ENCODE data around the gene NDUFS6.

DNA sequence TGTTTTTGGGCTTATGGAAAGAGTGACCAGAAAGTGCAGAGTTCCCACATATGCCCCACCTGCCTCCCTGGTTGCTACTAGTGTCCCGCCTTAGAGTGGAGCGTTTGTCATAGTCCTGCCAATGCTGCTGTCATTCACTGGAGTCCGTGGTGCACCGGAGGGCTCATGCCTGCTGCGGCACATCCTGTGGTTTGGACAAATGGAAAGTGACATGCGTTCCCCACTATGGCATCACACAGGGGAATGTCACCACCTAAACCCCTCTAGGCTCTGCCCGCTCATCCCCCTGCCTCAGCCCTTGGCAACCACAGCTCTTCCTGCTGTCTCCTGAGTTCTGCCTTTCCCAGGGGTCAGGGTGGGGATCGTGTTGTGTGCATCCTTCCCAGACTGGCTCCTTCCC lies 52.3 kb downstream of the NDUFS6 start:
- TF ChIP-seq RCOR1 (IDR thresholded peaks at IDR 0.05; ENCODE audit: low read depth, low read length) (no peak), POLR2A (IDR thresholded peaks at IDR 0.05; ENCODE audit: low read length) (no peak), JUN (IDR thresholded peaks at IDR 0.05) (no peak), RNF2 (IDR thresholded peaks at IDR 0.05; ENCODE audit: borderline replicate concordance, low read depth) (no peak), RAD21 (conservative IDR thresholded peaks at IDR 0.05 in 1 of 2, IDR thresholded peaks at IDR 0.05 in 1 of 2) (no peak), EHMT2 (IDR thresholded peaks at IDR 0.05; ENCODE audit: low read depth) (no peak), MAZ (IDR thresholded peaks at IDR 0.05; ENCODE audit: borderline replicate concordance, low read depth, low read length) (no peak), NR3C1 (IDR thresholded peaks at IDR 0.05) (no peak), MAFK (IDR thresholded peaks at IDR 0.05; ENCODE audit: partially characterized antibody) (no peak), EP300 (IDR thresholded peaks at IDR 0.05) (no peak), GATA3 (IDR thresholded peaks at IDR 0.05; ENCODE audit: borderline replicate concordance) (no peak)
- TF ChIP-seq, protein P1, sequence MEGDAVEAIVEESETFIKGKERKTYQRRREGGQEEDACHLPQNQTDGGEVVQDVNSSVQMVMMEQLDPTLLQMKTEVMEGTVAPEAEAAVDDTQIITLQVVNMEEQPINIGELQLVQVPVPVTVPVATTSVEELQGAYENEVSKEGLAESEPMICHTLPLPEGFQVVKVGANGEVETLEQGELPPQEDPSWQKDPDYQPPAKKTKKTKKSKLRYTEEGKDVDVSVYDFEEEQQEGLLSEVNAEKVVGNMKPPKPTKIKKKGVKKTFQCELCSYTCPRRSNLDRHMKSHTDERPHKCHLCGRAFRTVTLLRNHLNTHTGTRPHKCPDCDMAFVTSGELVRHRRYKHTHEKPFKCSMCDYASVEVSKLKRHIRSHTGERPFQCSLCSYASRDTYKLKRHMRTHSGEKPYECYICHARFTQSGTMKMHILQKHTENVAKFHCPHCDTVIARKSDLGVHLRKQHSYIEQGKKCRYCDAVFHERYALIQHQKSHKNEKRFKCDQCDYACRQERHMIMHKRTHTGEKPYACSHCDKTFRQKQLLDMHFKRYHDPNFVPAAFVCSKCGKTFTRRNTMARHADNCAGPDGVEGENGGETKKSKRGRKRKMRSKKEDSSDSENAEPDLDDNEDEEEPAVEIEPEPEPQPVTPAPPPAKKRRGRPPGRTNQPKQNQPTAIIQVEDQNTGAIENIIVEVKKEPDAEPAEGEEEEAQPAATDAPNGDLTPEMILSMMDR (IDR thresholded peaks at IDR 0.05), result no peak
- TF ChIP-seq, protein P2, sequence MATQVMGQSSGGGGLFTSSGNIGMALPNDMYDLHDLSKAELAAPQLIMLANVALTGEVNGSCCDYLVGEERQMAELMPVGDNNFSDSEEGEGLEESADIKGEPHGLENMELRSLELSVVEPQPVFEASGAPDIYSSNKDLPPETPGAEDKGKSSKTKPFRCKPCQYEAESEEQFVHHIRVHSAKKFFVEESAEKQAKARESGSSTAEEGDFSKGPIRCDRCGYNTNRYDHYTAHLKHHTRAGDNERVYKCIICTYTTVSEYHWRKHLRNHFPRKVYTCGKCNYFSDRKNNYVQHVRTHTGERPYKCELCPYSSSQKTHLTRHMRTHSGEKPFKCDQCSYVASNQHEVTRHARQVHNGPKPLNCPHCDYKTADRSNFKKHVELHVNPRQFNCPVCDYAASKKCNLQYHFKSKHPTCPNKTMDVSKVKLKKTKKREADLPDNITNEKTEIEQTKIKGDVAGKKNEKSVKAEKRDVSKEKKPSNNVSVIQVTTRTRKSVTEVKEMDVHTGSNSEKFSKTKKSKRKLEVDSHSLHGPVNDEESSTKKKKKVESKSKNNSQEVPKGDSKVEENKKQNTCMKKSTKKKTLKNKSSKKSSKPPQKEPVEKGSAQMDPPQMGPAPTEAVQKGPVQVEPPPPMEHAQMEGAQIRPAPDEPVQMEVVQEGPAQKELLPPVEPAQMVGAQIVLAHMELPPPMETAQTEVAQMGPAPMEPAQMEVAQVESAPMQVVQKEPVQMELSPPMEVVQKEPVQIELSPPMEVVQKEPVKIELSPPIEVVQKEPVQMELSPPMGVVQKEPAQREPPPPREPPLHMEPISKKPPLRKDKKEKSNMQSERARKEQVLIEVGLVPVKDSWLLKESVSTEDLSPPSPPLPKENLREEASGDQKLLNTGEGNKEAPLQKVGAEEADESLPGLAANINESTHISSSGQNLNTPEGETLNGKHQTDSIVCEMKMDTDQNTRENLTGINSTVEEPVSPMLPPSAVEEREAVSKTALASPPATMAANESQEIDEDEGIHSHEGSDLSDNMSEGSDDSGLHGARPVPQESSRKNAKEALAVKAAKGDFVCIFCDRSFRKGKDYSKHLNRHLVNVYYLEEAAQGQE (IDR thresholded peaks at IDR 0.05), result no peak

All from A549 (cell line).